ENCODE measurements around the gene EXD1.

Gene EXD1

GRCh38 chr15:41218851-41219250 lies 11.7 kb downstream of the EXD1 start:
- TF ChIP-seq ZFP30 (CRISPR knock-in tag; IDR thresholded peaks at IDR 0.05) (no peak), PATZ1 (CRISPR knock-in tag; IDR thresholded peaks at IDR 0.05; ENCODE audit: borderline replicate concordance) (no peak), TCF4 (CRISPR knock-in tag; IDR thresholded peaks at IDR 0.05; ENCODE audit: borderline replicate concordance) (no peak), ZNF8 (CRISPR knock-in tag; IDR thresholded peaks at IDR 0.05) (no peak), CSDC2 (CRISPR knock-in tag; IDR thresholded peaks at IDR 0.05) (no peak), POU6F1 (CRISPR knock-in tag; IDR thresholded peaks at IDR 0.05; ENCODE audit: borderline replicate concordance, low read depth) (no peak), ESRRG (CRISPR knock-in tag; IDR thresholded peaks at IDR 0.05) (no peak), RARB (CRISPR knock-in tag; IDR thresholded peaks at IDR 0.05) (no peak), SNAI2 (CRISPR knock-in tag; IDR thresholded peaks at IDR 0.05) (no peak)
- no peak for ATAC-seq

GRCh38 chr15:41215708-41216107 lies 14.8 kb downstream of the EXD1 start:
- ATAC-seq: no peak
- TF ChIP-seq SNAI2 (CRISPR knock-in tag; IDR thresholded peaks at IDR 0.05) (no peak), CSRNP3 (CRISPR knock-in tag; IDR thresholded peaks at IDR 0.05) (no peak), GLIS3 (CRISPR knock-in tag; IDR thresholded peaks at IDR 0.05) (no peak), ZFP3 (CRISPR knock-in tag; IDR thresholded peaks at IDR 0.05) (no peak)

GRCh38 chr15:41207687-41208448 lies 22.7 kb downstream of the EXD1 start:
- TF ChIP-seq CREB5 (CRISPR knock-in tag; IDR thresholded peaks at IDR 0.05; ENCODE audit: low read depth) (no peak), BACH2 (CRISPR knock-in tag; IDR thresholded peaks at IDR 0.05; ENCODE audit: borderline replicate concordance) (no peak), PPARA (CRISPR knock-in tag; IDR thresholded peaks at IDR 0.05; ENCODE audit: borderline replicate concordance) (no peak), ZFP3 (CRISPR knock-in tag; IDR thresholded peaks at IDR 0.05) (no peak), ISL1 (CRISPR knock-in tag; IDR thresholded peaks at IDR 0.05) (no peak), RARB (CRISPR knock-in tag; IDR thresholded peaks at IDR 0.05) (no peak), OSR1 (CRISPR knock-in tag; IDR thresholded peaks at IDR 0.05) (no peak), PATZ1 (CRISPR knock-in tag; IDR thresholded peaks at IDR 0.05; ENCODE audit: borderline replicate concordance) (no peak)
- peak; percentile 31; the same call in 1 of the 3 replicates for ATAC-seq

- TF ChIP-seq ZFP3 (CRISPR knock-in tag; IDR thresholded peaks at IDR 0.05) (no peak), PATZ1 (CRISPR knock-in tag; IDR thresholded peaks at IDR 0.05; ENCODE audit: borderline replicate concordance) (no peak), TOX (CRISPR knock-in tag; IDR thresholded peaks at IDR 0.05; ENCODE audit: borderline replicate concordance) (no peak), GLIS3 (CRISPR knock-in tag; IDR thresholded peaks at IDR 0.05) (no peak), CSDC2 (CRISPR knock-in tag; IDR thresholded peaks at IDR 0.05) (no peak), ZC3H10 (CRISPR knock-in tag; IDR thresholded peaks at IDR 0.05) (no peak), ARNTL (CRISPR knock-in tag; IDR thresholded peaks at IDR 0.05; ENCODE audit: borderline replicate concordance, low read depth) (no peak), CREB5 (CRISPR knock-in tag; IDR thresholded peaks at IDR 0.05; ENCODE audit: low read depth) (no peak), ZNF565 (CRISPR knock-in tag; conservative IDR thresholded peaks at IDR 0.05; ENCODE audit: low read depth) (no peak), OSR1 (CRISPR knock-in tag; IDR thresholded peaks at IDR 0.05) (no peak), PPARA (CRISPR knock-in tag; IDR thresholded peaks at IDR 0.05; ENCODE audit: borderline replicate concordance) (no peak)
- no peak for ATAC-seq
These were observed 25.2 kb downstream of the EXD1 start for GRCh38 chr15:41205315-41205714.
